ENCODE measurements around the gene ANXA6.
"Not testable (repeated sequence)": the region's sequence is repeated elsewhere in the genome, so short reads cannot be mapped to it uniquely, and the experiment has no call there.

ANXA6 gene

GRCh38 chr5:151157426-151158286 is at the start of gene ANXA6:
Gene ANXA6 (minus strand): TSS chr5:151157779. CDS start chr5:151147901, 9,878 bp downstream.
- peak; percentile 28 for DNase-seq (ENCODE audit: low read depth)

DNA sequence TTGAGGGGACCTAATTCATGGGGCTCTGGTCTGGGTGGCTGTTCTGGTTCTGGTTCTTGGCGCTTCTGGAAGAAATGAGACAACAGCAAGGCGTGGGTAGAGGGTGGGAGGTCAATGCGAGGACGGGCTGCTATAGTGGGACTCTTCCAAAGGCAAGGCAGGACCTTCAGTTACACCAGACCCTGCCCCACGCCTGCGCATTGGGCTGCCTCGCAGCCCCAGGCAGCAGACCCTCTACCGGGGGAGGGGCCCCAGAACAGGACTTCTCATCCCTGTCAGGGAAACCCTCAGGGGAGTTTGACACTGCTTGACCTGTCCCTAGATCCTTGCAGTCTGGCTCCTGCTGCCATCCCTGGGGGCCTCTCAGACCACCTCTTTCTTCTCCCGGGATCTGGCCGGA is 47.8 kb upstream of the ANXA6 start:
- DNase-seq (ENCODE audit: low read depth): no peak

- DNase-seq (ENCODE audit: low read depth): no peak
Observed at GRCh38 chr5:151204051-151204450, 46.5 kb upstream of the ANXA6 start.

DNA sequence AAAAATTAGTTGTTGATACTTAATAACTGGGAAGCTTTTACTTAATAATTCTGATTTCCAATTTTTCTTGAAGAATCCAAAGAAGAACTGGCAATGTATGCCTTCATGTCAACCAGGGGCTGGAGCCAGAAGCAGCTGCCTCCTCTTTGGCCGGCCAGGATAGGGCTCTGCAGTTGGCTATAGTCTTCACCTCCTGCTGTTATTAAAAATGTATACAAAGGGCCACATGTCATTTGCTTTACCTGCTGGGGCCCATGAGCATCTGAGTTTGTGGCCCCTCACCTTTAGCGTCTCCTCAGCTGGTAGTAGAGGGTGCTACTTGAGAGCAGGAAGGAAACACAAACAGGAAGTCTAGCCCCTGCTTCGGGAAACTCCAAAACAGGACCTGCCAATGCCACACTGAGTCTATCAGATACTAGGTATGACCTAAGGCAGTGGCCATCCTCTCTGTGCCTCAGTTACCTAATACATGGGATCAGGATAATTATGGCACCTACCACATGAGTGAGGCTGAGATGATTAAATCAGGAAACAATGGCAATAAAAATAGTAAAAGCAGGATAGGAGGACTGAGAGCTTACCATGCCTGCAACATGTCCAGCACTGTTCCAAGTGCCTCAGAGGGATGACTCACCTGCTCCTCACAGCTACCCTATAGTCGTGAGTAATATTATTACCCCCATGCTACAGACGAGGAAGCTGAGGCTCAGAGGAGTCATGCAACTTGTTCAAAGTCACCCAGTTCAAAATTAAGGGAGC is 45.0 kb upstream of the ANXA6 start:
- peak; percentile 43 for DNase-seq (ENCODE audit: low read depth)

DNA sequence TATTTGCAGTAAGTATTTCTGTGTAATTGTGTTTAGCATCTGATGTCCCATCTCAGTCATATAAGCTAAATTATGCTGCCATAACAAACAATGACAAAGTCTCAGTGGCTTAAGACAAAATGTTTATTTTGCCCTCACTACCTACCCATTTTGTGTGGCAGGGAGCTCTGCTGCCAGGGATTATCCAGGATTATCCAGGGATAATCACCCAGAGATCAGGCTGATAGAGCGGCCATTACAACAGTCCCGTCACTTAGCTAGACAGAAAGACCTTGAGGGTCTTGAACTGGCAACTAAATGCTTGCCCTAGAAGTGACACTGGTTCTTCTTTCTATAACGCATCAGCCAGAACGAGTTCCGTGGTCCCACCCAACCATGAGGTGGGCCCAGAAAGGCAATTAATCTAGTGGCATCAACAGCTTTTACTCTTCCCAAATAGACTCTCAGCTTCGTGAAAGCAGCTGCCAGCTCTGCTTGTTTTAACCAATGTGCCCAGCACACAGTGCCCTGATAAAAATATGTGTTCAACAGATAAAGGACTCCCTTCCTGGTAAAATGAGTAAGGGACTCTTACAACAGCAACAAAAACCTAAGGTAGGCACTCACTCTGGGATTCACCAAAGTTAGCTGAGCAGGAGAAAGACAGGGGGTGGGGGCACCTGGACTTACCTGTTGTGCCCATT is 43.5 kb upstream of the ANXA6 start:
- DNase-seq (ENCODE audit: low read depth): no peak

GRCh38 chr5:151199581-151200185 is 42.1 kb upstream of the ANXA6 start:
- no peak for DNase-seq (ENCODE audit: low read depth)

DNA sequence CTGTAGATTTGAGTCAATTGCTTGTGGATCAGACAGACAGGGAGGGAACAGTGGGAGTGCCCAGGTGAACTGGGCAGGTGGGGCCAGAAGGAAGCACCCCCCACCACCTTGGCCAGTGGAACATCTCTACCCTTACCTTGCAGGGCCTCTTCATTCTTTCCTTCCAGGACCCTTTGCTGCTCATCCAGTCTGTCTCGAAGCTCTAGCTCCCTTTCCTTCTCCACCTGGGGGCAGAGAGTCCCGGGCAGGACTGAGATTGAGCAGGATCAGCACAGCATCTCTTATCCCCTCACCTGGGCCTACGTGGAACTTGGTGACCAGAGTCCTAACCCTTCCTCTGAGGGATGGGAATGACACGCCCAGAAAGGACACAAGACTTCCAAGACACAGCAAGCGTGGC is 41.3 kb upstream of the ANXA6 start:
- no peak for DNase-seq (ENCODE audit: low read depth)

DNA sequence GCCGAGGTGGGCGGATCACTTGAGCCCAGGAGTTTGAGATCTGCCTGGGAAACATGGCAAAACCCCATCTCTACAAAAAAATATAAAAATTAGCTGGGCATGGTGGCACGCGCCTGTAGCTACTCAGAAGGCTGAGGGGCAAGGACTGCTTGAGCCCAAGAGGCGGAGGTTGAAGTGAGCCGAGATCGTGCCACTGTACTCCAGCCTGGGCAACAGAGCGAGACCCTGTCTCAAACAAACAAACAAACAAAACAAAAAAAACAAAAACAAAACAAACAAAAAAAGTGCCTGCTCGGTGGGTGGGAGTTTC is 39.7 kb upstream of the ANXA6 start:
- DNase-seq (ENCODE audit: low read depth): not testable (repeated sequence)

DNA sequence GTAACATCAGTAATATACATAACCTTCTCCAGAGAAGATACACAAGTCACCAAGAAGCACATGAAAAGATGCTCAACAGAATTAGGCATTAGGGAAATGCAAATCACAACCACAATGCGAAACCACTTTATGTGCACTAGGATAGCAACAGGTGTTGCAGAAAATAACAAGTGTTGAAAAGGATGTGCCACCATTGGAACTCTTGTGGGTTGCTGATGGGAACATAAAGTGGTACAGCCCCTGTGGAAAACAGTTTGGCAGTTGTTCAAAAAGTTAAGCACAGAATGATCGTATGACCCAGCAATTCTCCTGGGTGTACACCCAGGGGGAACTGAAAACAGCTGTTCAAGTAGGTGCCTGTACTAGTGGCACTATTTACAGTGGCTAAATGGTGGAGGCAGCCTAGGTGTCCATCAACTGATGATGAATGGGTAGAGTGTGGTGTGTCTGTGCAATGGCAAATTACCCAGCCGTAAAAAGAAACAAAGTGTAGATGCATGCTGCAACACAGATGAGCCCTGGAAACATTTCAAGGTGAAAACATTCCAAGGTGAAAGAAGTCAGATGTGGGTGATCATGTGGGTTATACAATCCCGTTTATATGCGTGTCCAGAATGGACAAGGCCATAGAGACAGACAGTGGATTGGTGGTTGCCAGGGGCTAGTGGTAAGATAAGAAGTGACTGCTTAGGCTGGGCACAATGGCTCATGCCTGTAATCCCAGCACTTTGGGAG is 39.1 kb upstream of the ANXA6 start:
- DNase-seq (ENCODE audit: low read depth): no peak

DNA sequence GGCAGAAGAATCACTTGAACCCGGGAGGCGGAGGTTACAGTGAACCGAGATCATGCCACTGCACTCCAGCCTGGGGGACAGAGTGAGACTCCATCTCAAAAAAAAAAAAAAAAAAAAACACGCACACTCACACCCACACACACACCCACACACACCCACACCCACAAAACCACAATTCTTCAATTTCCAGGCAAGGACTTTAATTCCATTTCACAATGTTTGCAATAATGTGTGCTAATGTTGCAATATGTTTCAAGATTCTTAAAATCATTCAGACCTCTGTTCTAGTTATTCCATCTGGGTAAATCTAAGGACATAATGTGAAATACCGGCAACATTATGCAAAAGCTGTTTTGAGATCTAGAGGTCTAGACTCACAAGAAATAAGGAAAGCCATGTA is 38.0 kb upstream of the ANXA6 start:
- DNase-seq (ENCODE audit: low read depth): no peak

DNA sequence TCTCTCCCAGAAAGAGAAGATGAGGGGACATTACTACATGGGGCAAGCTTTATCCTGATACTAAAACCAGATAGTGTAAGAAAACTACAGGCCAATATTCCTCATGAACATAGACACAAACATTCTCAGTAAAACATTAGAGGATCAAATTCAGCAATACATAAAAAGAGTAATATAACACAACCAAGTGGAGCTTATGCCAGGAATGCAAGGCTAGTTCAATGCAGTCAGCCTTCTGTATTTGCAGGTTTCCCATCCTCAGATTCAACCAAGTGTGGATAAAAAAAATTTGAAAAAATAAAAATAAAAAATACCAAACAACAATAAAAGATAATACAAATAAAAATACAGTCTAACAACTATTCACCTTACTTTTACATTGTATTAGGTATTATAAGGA is 35.0 kb upstream of the ANXA6 start:
- no peak for DNase-seq (ENCODE audit: low read depth)

GRCh38 chr5:151191661-151192060 is 34.1 kb upstream of the ANXA6 start:
- DNase-seq (ENCODE audit: low read depth): no peak

GRCh38 chr5:151189151-151189550 is 31.6 kb upstream of the ANXA6 start:
- no peak for DNase-seq (ENCODE audit: low read depth)

DNA sequence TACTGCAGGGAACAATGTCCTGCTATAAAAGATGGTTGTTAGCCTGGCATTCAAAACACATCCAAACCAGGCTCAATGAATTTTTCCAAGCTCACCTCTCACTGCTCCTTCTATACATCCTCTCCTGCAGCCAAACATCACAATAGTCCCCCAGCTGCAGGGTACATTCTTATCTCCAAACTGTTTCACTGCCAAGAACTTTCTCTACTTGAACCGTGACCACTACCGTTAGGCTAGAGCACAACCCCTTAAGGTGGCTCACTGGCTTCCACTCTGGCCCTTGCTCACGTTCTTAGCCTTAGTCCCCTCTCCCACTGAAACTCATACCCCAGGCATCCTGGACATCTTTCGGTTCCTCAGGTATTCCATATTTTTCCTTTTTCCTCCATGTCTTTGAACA is 29.0 kb upstream of the ANXA6 start:
- no peak for DNase-seq (ENCODE audit: low read depth)

DNA sequence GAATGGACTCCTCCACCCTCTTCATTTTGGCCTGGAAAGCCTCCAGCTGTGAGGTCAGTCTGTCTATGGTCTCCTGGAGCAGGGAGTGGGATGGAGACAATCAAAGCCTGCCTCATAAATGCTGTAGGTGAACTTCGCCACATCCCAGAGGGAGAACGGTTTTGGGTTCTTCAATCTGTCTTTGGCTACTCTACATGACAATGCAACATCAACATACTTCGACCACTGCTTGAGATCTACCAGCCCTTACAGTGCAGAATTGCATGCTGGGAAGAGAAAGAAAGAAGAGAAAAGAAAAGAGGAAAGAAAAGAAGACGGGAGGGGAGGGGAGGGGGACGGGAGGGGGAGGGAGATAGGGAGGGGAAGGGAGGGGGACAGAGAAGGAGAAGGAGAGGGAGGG is 28.5 kb upstream of the ANXA6 start:
- DNase-seq (ENCODE audit: low read depth): no peak

- no peak for DNase-seq (ENCODE audit: low read depth)
Observed at GRCh38 chr5:151184316-151185042, 26.9 kb upstream of the ANXA6 start.

GRCh38 chr5:151183456-151184245 is 26.1 kb upstream of the ANXA6 start:
- DNase-seq (ENCODE audit: low read depth): no peak

DNA sequence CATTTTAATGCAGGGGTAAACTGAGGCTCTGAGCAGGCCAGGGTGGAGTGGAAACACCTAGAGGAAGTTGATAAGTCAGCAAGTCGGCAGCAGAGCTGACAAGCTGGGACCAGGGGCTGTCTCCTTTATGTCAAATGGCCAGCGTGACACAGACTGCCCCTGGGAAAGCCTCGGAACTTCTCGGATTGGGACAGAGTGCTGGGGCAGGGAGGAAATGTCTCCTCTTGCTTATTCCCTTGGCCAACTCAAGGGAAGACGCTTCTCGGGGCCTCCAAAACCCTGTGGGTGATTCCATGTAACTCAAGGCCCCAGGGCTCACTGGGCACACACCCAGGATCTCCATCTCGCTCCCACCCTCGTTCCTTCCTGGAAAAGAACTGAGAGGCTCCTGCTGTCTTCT is 25.4 kb upstream of the ANXA6 start:
- DNase-seq (ENCODE audit: low read depth): no peak

GRCh38 chr5:151182524-151182900 is 24.9 kb upstream of the ANXA6 start:
- DNase-seq (ENCODE audit: low read depth): no peak

GRCh38 chr5:151181818-151182523 is 24.4 kb upstream of the ANXA6 start:
- DNase-seq (ENCODE audit: low read depth): no peak
